AML-193 (cell line): Measurements from ENCODE around the gene HRG.
"Not testable (repeated sequence)": the region's sequence is repeated elsewhere in the genome, so short reads cannot be mapped to it uniquely, and the experiment has no call there.

Experiments
- DNase-seq, 2 experiments: peaks; one replicate each; lab custom pipeline; 2025; lab: John Stamatoyannopoulos, UW

The HRG gene

GRCh38 chr3:186665625-186666188 is at the start of gene HRG:
TSS of gene HRG (plus strand) at chr3:186666014. CDS start at chr3:186666032, 18 bp downstream.
- no peak for DNase-seq

- DNase-seq, result no peak
Observed at GRCh38 chr3:186616299-186616617, 49.6 kb upstream of the HRG start.

- DNase-seq, result peak; percentile 95 to 98
Observed at GRCh38 chr3:186617036-186617946, 48.5 kb upstream of the HRG start.

GRCh38 chr3:186618318-186618938 is 47.4 kb upstream of the HRG start:
- no peak for DNase-seq

- no peak for DNase-seq
Observed at GRCh38 chr3:186619787-186620212, 46.0 kb upstream of the HRG start.

GRCh38 chr3:186620213-186621092 is 45.4 kb upstream of the HRG start:
- DNase-seq, result no peak

GRCh38 chr3:186621894-186622650 is 43.7 kb upstream of the HRG start:
- no peak for DNase-seq

GRCh38 chr3:186622651-186623310 is 43.0 kb upstream of the HRG start:
- no peak for DNase-seq

GRCh38 chr3:186624598-186624997 is 41.2 kb upstream of the HRG start:
- no peak for DNase-seq

- DNase-seq, result no peak
Observed at GRCh38 chr3:186625600-186626042, 40.2 kb upstream of the HRG start.

- DNase-seq, result no peak
Observed at GRCh38 chr3:186626254-186626847, 39.5 kb upstream of the HRG start.

GRCh38 chr3:186627852-186628414 is 37.9 kb upstream of the HRG start:
- DNase-seq, result no peak

GRCh38 chr3:186628756-186629155 is 37.1 kb upstream of the HRG start:
- no peak for DNase-seq

- no peak for DNase-seq
Observed at GRCh38 chr3:186630950-186631641, 34.7 kb upstream of the HRG start.

GRCh38 chr3:186633481-186633880 is 32.3 kb upstream of the HRG start:
- DNase-seq, result no peak

- DNase-seq, result not testable (repeated sequence)
Observed at GRCh38 chr3:186634207-186634606, 31.6 kb upstream of the HRG start.

- no peak for DNase-seq
Observed at GRCh38 chr3:186635532-186635931, 30.3 kb upstream of the HRG start.

GRCh38 chr3:186636536-186636935 is 29.3 kb upstream of the HRG start:
- no peak for DNase-seq

- DNase-seq, result no peak
Observed at GRCh38 chr3:186637686-186638085, 28.1 kb upstream of the HRG start.
